Endometrial microvascular endothelial cells (primary cell): Measurements from ENCODE around the gene SUCLG1. TPM values are rescaled to one million over a fixed set of nuclear protein-coding genes. Genes with fewer than 3 reads are reported as not detected.
"Not testable (repeated sequence)": the region's sequence is repeated elsewhere in the genome, so short reads cannot be mapped to it uniquely, and the experiment has no call there.

Experiments
- in situ Hi-C: cut with HindIII; loops from 2 replicates; pipeline ENCODE4 v1.10.0; 2017; ENCODE audit warnings: low sequenced_read_pairs, low pct_unique_long_range_greater_than_20kb; ENCODE audit errors: inconsistent ontology term
- total RNA-seq: library from RNA; depleted of rRNA; stranded (reverse); fragments of >200 nt; gene quantifications from one replicate; pipeline ENCODE4 v1.2.3, GENCODE V29; 2015; ENCODE audit errors: inconsistent ontology term

The SUCLG1 gene
- total RNA-seq, 1 donor from 2014 or later, result 91.4 TPM

GRCh38 chr2:84435345-84436025 lies 23.6 kb downstream of the SUCLG1 start:
- in situ Hi-C loops, result no loop called here

- in situ Hi-C loops, result no loop called here
These were observed 29.8 kb downstream of the SUCLG1 start for GRCh38 chr2:84429328-84429727.

- in situ Hi-C loops, result no loop called here
These were observed 31.6 kb downstream of the SUCLG1 start for GRCh38 chr2:84427235-84428138.

GRCh38 chr2:84425310-84425709 lies 33.8 kb downstream of the SUCLG1 start:
- in situ Hi-C loops, result no loop called here

- in situ Hi-C loops, result no loop called here
These were observed 34.9 kb downstream of the SUCLG1 start for GRCh38 chr2:84424152-84424551.

- in situ Hi-C loops, result no loop called here
These were observed 37.3 kb downstream of the SUCLG1 start for GRCh38 chr2:84421791-84422190.

GRCh38 chr2:84421197-84421596 lies 37.9 kb downstream of the SUCLG1 start:
- in situ Hi-C loops, result no loop called here

GRCh38 chr2:84417453-84418145 lies 41.5 kb downstream of the SUCLG1 start:
- in situ Hi-C loops, result no loop called here

- in situ Hi-C loops, result no loop called here
These were observed 49.5 kb downstream of the SUCLG1 start for GRCh38 chr2:84409531-84409930.

GRCh38 chr2:84402111-84402510 lies 57.0 kb downstream of the SUCLG1 start:
- in situ Hi-C loops, result not testable (repeated sequence)

- in situ Hi-C loops, result not testable (repeated sequence)
These were observed 59.2 kb downstream of the SUCLG1 start for GRCh38 chr2:84399839-84400238.

- in situ Hi-C loops, result no loop called here
These were observed 63.3 kb downstream of the SUCLG1 start for GRCh38 chr2:84395820-84396219.

- in situ Hi-C loops, result no loop called here
These were observed 64.5 kb downstream of the SUCLG1 start for GRCh38 chr2:84394628-84395027.

GRCh38 chr2:84393829-84394228 lies 65.3 kb downstream of the SUCLG1 start:
- in situ Hi-C loops, result no loop called here

GRCh38 chr2:84389794-84390193 lies 69.3 kb downstream of the SUCLG1 start:
- in situ Hi-C loops, result no loop called here

GRCh38 chr2:84388921-84389490 lies 70.1 kb downstream of the SUCLG1 start:
- in situ Hi-C loops, result no loop called here

GRCh38 chr2:84388133-84388532 lies 70.9 kb downstream of the SUCLG1 start:
- in situ Hi-C loops, result no loop called here

- in situ Hi-C loops, result no loop called here
These were observed 72.6 kb downstream of the SUCLG1 start for GRCh38 chr2:84386336-84387040.

- in situ Hi-C loops, result no loop called here
These were observed 75.8 kb downstream of the SUCLG1 start for GRCh38 chr2:84383271-84383670.
